ENCODE results near the gene NIM1K.
"Not testable (repeated sequence)": the region's sequence is repeated elsewhere in the genome, so short reads cannot be mapped to it uniquely, and the experiment has no call there.

The NIM1K gene

GRCh38 chr5:43302481-43302880 lies 110.5 kb downstream of the NIM1K start:
- in situ Hi-C loops (cut with MboI; ENCODE audit: low pct_unique_long_range_greater_than_20kb, low sequenced_read_pairs) = no loop called here
- DNase-seq = no peak

GRCh38 chr5:43303242-43303641 lies 111.2 kb downstream of the NIM1K start:
- DNase-seq = no peak
- in situ Hi-C loops (cut with MboI; ENCODE audit: low pct_unique_long_range_greater_than_20kb, low sequenced_read_pairs) = no loop called here

- DNase-seq = no peak
- in situ Hi-C loops (cut with MboI; ENCODE audit: low pct_unique_long_range_greater_than_20kb, low sequenced_read_pairs) = no loop called here
These were observed 112.5 kb downstream of the NIM1K start for GRCh38 chr5:43304525-43304924.

GRCh38 chr5:43305948-43306565 lies 114.0 kb downstream of the NIM1K start:
- in situ Hi-C loops (cut with MboI; ENCODE audit: low pct_unique_long_range_greater_than_20kb, low sequenced_read_pairs) = no loop called here
- peak; percentile 72 for DNase-seq

- in situ Hi-C loops (cut with MboI; ENCODE audit: low pct_unique_long_range_greater_than_20kb, low sequenced_read_pairs); DNase-seq: not testable (repeated sequence)
These were observed 114.9 kb downstream of the NIM1K start for GRCh38 chr5:43306954-43307353.

- in situ Hi-C loops (cut with MboI; ENCODE audit: low pct_unique_long_range_greater_than_20kb, low sequenced_read_pairs) = no loop called here
- DNase-seq = no peak
These were observed 117.1 kb downstream of the NIM1K start for GRCh38 chr5:43309122-43309521.

GRCh38 chr5:43309637-43310036 lies 117.6 kb downstream of the NIM1K start:
- DNase-seq = no peak
- in situ Hi-C loops (cut with MboI; ENCODE audit: low pct_unique_long_range_greater_than_20kb, low sequenced_read_pairs) = no loop called here

GRCh38 chr5:43312076-43312661 lies 120.1 kb downstream of the NIM1K start:
- DNase-seq = no peak
- in situ Hi-C loops (cut with MboI; ENCODE audit: low pct_unique_long_range_greater_than_20kb, low sequenced_read_pairs) = no loop called here

GRCh38 chr5:43312699-43313034 lies 120.6 kb downstream of the NIM1K start:
- no peak for DNase-seq
- in situ Hi-C loops (cut with MboI; ENCODE audit: low pct_unique_long_range_greater_than_20kb, low sequenced_read_pairs) = no loop called here

- in situ Hi-C loops (cut with MboI; ENCODE audit: low pct_unique_long_range_greater_than_20kb, low sequenced_read_pairs) = no loop called here
- peak; percentile 100 for DNase-seq
These were observed 121.2 kb downstream of the NIM1K start, which contains the start of gene HMGCS1 for GRCh38 chr5:43313035-43313853. Gene HMGCS1, minus strand, starts transcription at chr5:43313412. Its CDS starts 14,447 bp downstream, at chr5:43298965.

GRCh38 chr5:43313854-43314457 lies 121.9 kb downstream of the NIM1K start:
- DNase-seq = no peak
- in situ Hi-C loops (cut with MboI; ENCODE audit: low pct_unique_long_range_greater_than_20kb, low sequenced_read_pairs) = no loop called here

- in situ Hi-C loops (cut with MboI; ENCODE audit: low pct_unique_long_range_greater_than_20kb, low sequenced_read_pairs) = no loop called here
- DNase-seq = no peak
These were observed 122.7 kb downstream of the NIM1K start for GRCh38 chr5:43314724-43315123.

- in situ Hi-C loops (cut with MboI; ENCODE audit: low pct_unique_long_range_greater_than_20kb, low sequenced_read_pairs) = no loop called here
- no peak for DNase-seq
These were observed 123.2 kb downstream of the NIM1K start for GRCh38 chr5:43315263-43315662.

GRCh38 chr5:43315682-43316081 lies 123.7 kb downstream of the NIM1K start:
- DNase-seq = no peak
- in situ Hi-C loops (cut with MboI; ENCODE audit: low pct_unique_long_range_greater_than_20kb, low sequenced_read_pairs) = no loop called here

GRCh38 chr5:43316421-43316820 lies 124.4 kb downstream of the NIM1K start:
- in situ Hi-C loops (cut with MboI; ENCODE audit: low pct_unique_long_range_greater_than_20kb, low sequenced_read_pairs) = no loop called here

GRCh38 chr5:43320846-43321245 lies 128.8 kb downstream of the NIM1K start:
- in situ Hi-C loops (cut with MboI; ENCODE audit: low pct_unique_long_range_greater_than_20kb, low sequenced_read_pairs) = no loop called here
- DNase-seq = no peak

More at GRCh38 chr5:43316421-43316820, 124.4 kb downstream of the NIM1K start:
- no peak for DNase-seq

GRCh38 chr5:43323488-43323887 lies 131.5 kb downstream of the NIM1K start:
- DNase-seq; in situ Hi-C loops (cut with MboI; ENCODE audit: low pct_unique_long_range_greater_than_20kb, low sequenced_read_pairs): not testable (repeated sequence)

GRCh38 chr5:43325624-43326023 lies 133.6 kb downstream of the NIM1K start:
- DNase-seq; in situ Hi-C loops (cut with MboI; ENCODE audit: low pct_unique_long_range_greater_than_20kb, low sequenced_read_pairs): not testable (repeated sequence)
